SK-N-SH (cell line): ENCODE data around the gene IFT27. TPM values are rescaled to one million over a fixed set of nuclear protein-coding genes. Genes with fewer than 3 reads are reported as not detected.

ENCODE experiments used
- CTCF ChIA-PET: fragments of 300-600, 350-600 bp; formaldehyde crosslinking; extraction: SDS; loops from one replicate; lab custom pipeline; 2021; lab: Yijun Ruan, JAX
- POLR2A ChIA-PET: fragments of 350-600 bp; sonication (Branson Sonifier 250); formaldehyde crosslinking; extraction: SDS; loops from one replicate; lab custom pipeline; 2020; ENCODE audit warnings: antibody characterized with exemption, inconsistent platforms; lab: Yijun Ruan, JAX
- DNase-seq: peaks from one replicate; pipeline ENCODE4 v3.0.0; 2012
- H2AFZ ChIP-seq: fragments of 200-600 bp; sonication (generic); 2 replicates; pipeline ENCODE4 v1.8.1; 2016; ENCODE audit warnings: antibody characterized with exemption, mild to moderate bottlenecking, low read depth
- H3F3A ChIP-seq: fragments of 200-600 bp; sonication (generic); replicated peaks from 2 replicates; pipeline ENCODE3; 2016; ENCODE audit warnings: antibody characterized with exemption, mild to moderate bottlenecking; ENCODE audit not compliant: insufficient read depth
- H3K27ac ChIP-seq, 2 experiments: fragments of 200-500 bp in 1 of 2; fragments of 200-600 bp in 1 of 2; sonication (Bioruptor generic) in 1 of 2; sonication (generic), shearing (Covaris generic) in 1 of 2; 2 replicates each; pipeline versions ENCODE4 v1.5.1 to v1.6.1; 2014 to 2016; ENCODE audit warnings: low read depth in 2 of 2, inconsistent platforms in 1 of 2, low read length in 1 of 2, mild to moderate bottlenecking in 1 of 2, mixed read lengths in 1 of 2
- H3K27me3 ChIP-seq: fragments of 200-600 bp; sonication (generic), shearing (Covaris generic); 2 replicates; pipeline ENCODE4 v1.6.1; 2016; ENCODE audit warnings: mixed run types; ENCODE audit not compliant: insufficient read depth
- H3K36me3 ChIP-seq, 2 experiments: fragments of 200-500 bp in 1 of 2; fragments of 200-600 bp in 1 of 2; sonication (Bioruptor generic) in 1 of 2; sonication (generic) in 1 of 2; replicated peaks in 1 of 2; 2 replicates each; pipeline versions ENCODE3 to v1.5.1; 2014 to 2016; ENCODE audit warnings: low read length in 1 of 2, mild to moderate bottlenecking in 1 of 2; ENCODE audit not compliant: insufficient read depth in 2 of 2, control insufficient read depth in 1 of 2
- H3K4me1 ChIP-seq, 2 experiments: fragments of 200-500 bp in 1 of 2; fragments of 200-600 bp in 1 of 2; sonication (Bioruptor generic) in 1 of 2; sonication (generic), shearing (Covaris generic) in 1 of 2; 2 replicates each; pipeline versions ENCODE4 v1.5.1 to v1.6.1; 2014 to 2016; ENCODE audit warnings: low read depth in 1 of 2, low read length in 1 of 2, mixed run types in 1 of 2; ENCODE audit not compliant: insufficient read depth in 2 of 2, control insufficient read depth in 1 of 2
- H3K4me2 ChIP-seq: fragments of 200-600 bp; sonication (generic), shearing (Covaris generic); 2 replicates; pipeline ENCODE4 v1.6.1; 2017; ENCODE audit warnings: mixed run types
- H3K4me3 ChIP-seq, 2 experiments: fragments of 200-500 bp in 1 of 2; fragments of 200-600 bp in 1 of 2; sonication (Bioruptor generic) in 1 of 2; sonication (generic), shearing (Covaris generic) in 1 of 2; 2 replicates each; pipeline versions ENCODE4 v1.5.1 to v1.8.1; 2014 to 2016; ENCODE audit warnings: low read depth in 2 of 2, inconsistent platforms in 1 of 2, low read length in 1 of 2, mild to moderate bottlenecking in 1 of 2, mixed read lengths in 1 of 2, moderate library complexity in 1 of 2
- H3K79me2 ChIP-seq: fragments of 200-600 bp; sonication (generic); 2 replicates; pipeline ENCODE4 v1.8.1; 2017; ENCODE audit warnings: mild to moderate bottlenecking; ENCODE audit not compliant: insufficient read depth
- H3K9ac ChIP-seq: fragments of 200-600 bp; sonication (generic); 2 replicates; pipeline ENCODE4 v1.6.1; 2017; ENCODE audit warnings: mixed run types
- H3K9me2 ChIP-seq: fragments of 200-600 bp; sonication (generic); 2 replicates; pipeline ENCODE4 v1.6.1; 2017; ENCODE audit warnings: mixed run types
- H3K9me3 ChIP-seq: fragments of 200-600 bp; sonication (generic); 2 replicates; pipeline ENCODE4 v1.6.1; 2017; ENCODE audit warnings: mixed run types, mild to moderate bottlenecking, moderate library complexity
- H4K20me1 ChIP-seq: fragments of 200-600 bp; sonication (generic); 2 replicates; pipeline ENCODE4 v1.6.1; 2017; ENCODE audit warnings: mild to moderate bottlenecking, mixed run types; ENCODE audit not compliant: insufficient read depth
- ELF1 ChIP-seq: IDR thresholded peaks from 2 replicates; pipeline ENCODE4 v1.4.0; 2012
- FOSL2 ChIP-seq: IDR thresholded peaks from 2 replicates; pipeline ENCODE4 v1.4.0; 2012; ENCODE audit warnings: low read depth, mild to moderate bottlenecking, moderate library complexity, borderline replicate concordance
- FOXM1 ChIP-seq: IDR thresholded peaks from 2 replicates; pipeline ENCODE4 v1.4.0; 2012; ENCODE audit warnings: low read depth, mild to moderate bottlenecking
- GABPA ChIP-seq: IDR thresholded peaks from 2 replicates; pipeline ENCODE4 v1.4.0; 2012; ENCODE audit warnings: low read depth, mild to moderate bottlenecking
- GATA2 ChIP-seq: sonication (generic); formaldehyde crosslinking; IDR thresholded peaks from 2 replicates; pipeline ENCODE4 v1.5.0; 2020; ENCODE audit warnings: mild to moderate bottlenecking, missing genetic modification reagents
- IRF3 ChIP-seq: fragments of 150-350 bp; IDR thresholded peaks from 2 replicates; pipeline ENCODE4 v1.6.1; 2016; ENCODE audit warnings: mild to moderate bottlenecking, low read depth, low read length
- JUND ChIP-seq: IDR thresholded peaks from 2 replicates; pipeline ENCODE4 v1.4.0; 2012
- MEF2A ChIP-seq: IDR thresholded peaks from 2 replicates; pipeline ENCODE4 v1.4.0; 2012; ENCODE audit warnings: low read depth, borderline replicate concordance
- MXI1 ChIP-seq: IDR thresholded peaks from 2 replicates; pipeline ENCODE4 v1.6.1; 2012; ENCODE audit warnings: mild to moderate bottlenecking, low read depth, low read length, improper control_type of control experiment
- NFIC ChIP-seq: IDR thresholded peaks from 2 replicates; pipeline ENCODE4 v1.4.0; 2012; ENCODE audit warnings: borderline replicate concordance
- POLR2AphosphoS5 ChIP-seq: IDR thresholded peaks from 2 replicates; pipeline ENCODE4 v1.6.1; 2012; ENCODE audit warnings: low read depth, low read length
- RAD21 ChIP-seq: IDR thresholded peaks from 2 replicates; pipeline ENCODE4 v1.6.1; 2012; ENCODE audit warnings: mild to moderate bottlenecking, low read length
- RFX5 ChIP-seq: IDR thresholded peaks from 2 replicates; pipeline ENCODE4 v1.6.1; 2012; ENCODE audit warnings: mild to moderate bottlenecking, improper control_type of control experiment, low read length
- SMC3 ChIP-seq: IDR thresholded peaks from 2 replicates; pipeline ENCODE4 v1.6.1; 2012; ENCODE audit warnings: low read depth, low read length, improper control_type of control experiment
- WGBS: methylation state at CpG from one replicate; pipeline ENCODE4 v1.1.6; 2017; ENCODE audit warnings: low lambda C conversion rate; 5-methylcytosine and 5-hydroxymethylcytosine counted together
- polyA plus RNA-seq, 3 experiments: library from polyadenylated mRNA; depleted of rRNA; stranded (reverse); fragments of >200 nt; gene quantifications; 2 replicates each; pipeline ENCODE4 v1.2.3, GENCODE V29; 2012
- TF ChIP-seq, protein P1 (sequence below): fragments of 200-600 bp; sonication (generic); IDR thresholded peaks from 2 replicates; pipeline ENCODE4 v1.6.1; 2017; ENCODE audit warnings: antibody characterized with exemption, mild to moderate bottlenecking, moderate library complexity

Gene IFT27
- polyA plus RNA-seq, 1 of the 3 experiments (the other 2 are of a cell fraction): 29.4 TPM

GRCh38 chr22:36775586-36775963, 344 bp downstream of the IFT27 start:
- ChIA-PET POLR2A (interaction anchor here (0.8 to 1.7 kb wide), 7 partner anchors 17 to 276 kb away, joined by 3 to 11 read pairs (median 4); partner anchors contain the start of genes CACNG2, EIF3D, FOXRED2 and KCTD17), CTCF (interaction anchor here (0.9 to 6.1 kb wide), 6 partner anchors 16 to 424 kb away, joined by 3 to 55 read pairs (median 4); no protein-coding TSS in a partner anchor)
- Histone ChIP-seq H3F3A (no peaks in the 10 kb centered on the region), H3K4me1 (peaks cover 0 to 10% of the 10 kb centered on the region in 2 experiments; a peak in 3 of 4 replicates), H3K9me3 (no peaks in the 10 kb centered on the region), H3K79me2 (no peaks in the 10 kb centered on the region), H2AFZ (peak overlapping the region; percentile 88), H4K20me1 (no peaks in the 10 kb centered on the region), H3K4me3 (peak overlapping the region; percentile 84 to 86), H3K9ac (peak overlapping the region; percentile 73), H3K36me3 (peaks cover 0 to 11% of the 10 kb centered on the region in 2 experiments), H3K27me3 (no peaks in the 10 kb centered on the region), H3K9me2 (no peaks in the 10 kb centered on the region), H3K4me2 (peak overlapping the region; percentile 85), H3K27ac (peak overlapping the region in 1 of 2 experiments; percentile 73; a peak in 1 of 4 replicates)
- no peak for DNase-seq
- 1% methylated on average over 15 of the region's 23 CpGs for WGBS
- TF ChIP-seq MXI1 (peak; percentile 4; the same call in 1 of the 2 replicates), FOXM1 (no peak)

GRCh38 chr22:36773935-36774334, 2.0 kb downstream of the IFT27 start:
- WGBS: 77% methylated on average over 3 of the region's 3 CpGs
- ChIA-PET POLR2A (no interaction called here), CTCF (interaction anchor here (0.6 to 6.1 kb wide), 36 partner anchors 8 to 655 kb away, joined by 3 to 55 read pairs (median 5); partner anchors contain the start of genes EIF3D and FOXRED2)
- Histone ChIP-seq H3K79me2 (no peaks in the 10 kb centered on the region), H3K4me3 (no peak overlapping the region), H3K27me3 (no peaks in the 10 kb centered on the region), H3K9ac (no peak overlapping the region), H3K4me2 (no peak overlapping the region), H3K27ac (no peak overlapping the region), H3K4me1 (peaks cover 0 to 10% of the 10 kb centered on the region in 2 experiments; a peak in 3 of 4 replicates), H3K9me3 (no peaks in the 10 kb centered on the region), H3K36me3 (peaks cover 0 to 11% of the 10 kb centered on the region in 2 experiments), H4K20me1 (no peaks in the 10 kb centered on the region), H2AFZ (no peak overlapping the region), H3K9me2 (no peaks in the 10 kb centered on the region), H3F3A (no peaks in the 10 kb centered on the region)
- peak; percentile 43 for DNase-seq
- no peak for TF ChIP-seq NFIC
- no peak for TF ChIP-seq ELF1
- no peak for TF ChIP-seq GATA2 (CRISPR knock-in tag)
- no peak for TF ChIP-seq FOSL2
- TF ChIP-seq GABPA: no peak
- TF ChIP-seq JUND: no peak
- TF ChIP-seq MEF2A: no peak
- no peak for TF ChIP-seq POLR2AphosphoS5
- TF ChIP-seq FOXM1: no peak
- TF ChIP-seq IRF3: no peak
- peak; percentile 77 for TF ChIP-seq RAD21
- TF ChIP-seq, protein P1, sequence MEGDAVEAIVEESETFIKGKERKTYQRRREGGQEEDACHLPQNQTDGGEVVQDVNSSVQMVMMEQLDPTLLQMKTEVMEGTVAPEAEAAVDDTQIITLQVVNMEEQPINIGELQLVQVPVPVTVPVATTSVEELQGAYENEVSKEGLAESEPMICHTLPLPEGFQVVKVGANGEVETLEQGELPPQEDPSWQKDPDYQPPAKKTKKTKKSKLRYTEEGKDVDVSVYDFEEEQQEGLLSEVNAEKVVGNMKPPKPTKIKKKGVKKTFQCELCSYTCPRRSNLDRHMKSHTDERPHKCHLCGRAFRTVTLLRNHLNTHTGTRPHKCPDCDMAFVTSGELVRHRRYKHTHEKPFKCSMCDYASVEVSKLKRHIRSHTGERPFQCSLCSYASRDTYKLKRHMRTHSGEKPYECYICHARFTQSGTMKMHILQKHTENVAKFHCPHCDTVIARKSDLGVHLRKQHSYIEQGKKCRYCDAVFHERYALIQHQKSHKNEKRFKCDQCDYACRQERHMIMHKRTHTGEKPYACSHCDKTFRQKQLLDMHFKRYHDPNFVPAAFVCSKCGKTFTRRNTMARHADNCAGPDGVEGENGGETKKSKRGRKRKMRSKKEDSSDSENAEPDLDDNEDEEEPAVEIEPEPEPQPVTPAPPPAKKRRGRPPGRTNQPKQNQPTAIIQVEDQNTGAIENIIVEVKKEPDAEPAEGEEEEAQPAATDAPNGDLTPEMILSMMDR: peak; percentile 67
- TF ChIP-seq SMC3: peak; percentile 28; the same call in 1 of the 2 replicates
- TF ChIP-seq RFX5: no peak
